HG02588 (cell line): ENCODE measurements around the gene POC5.
"Not testable (repeated sequence)": the region's sequence is repeated elsewhere in the genome, so short reads cannot be mapped to it uniquely, and the experiment has no call there.

Experiments used
- ATAC-seq: cut with Tn5 transposase; IDR thresholded peaks from one replicate; pipeline ENCODE4 v1.9.1; 2021; ENCODE audit warnings: mild to moderate bottlenecking, moderate library complexity; ENCODE audit not compliant: unreplicated experiment

Gene POC5

DNA sequence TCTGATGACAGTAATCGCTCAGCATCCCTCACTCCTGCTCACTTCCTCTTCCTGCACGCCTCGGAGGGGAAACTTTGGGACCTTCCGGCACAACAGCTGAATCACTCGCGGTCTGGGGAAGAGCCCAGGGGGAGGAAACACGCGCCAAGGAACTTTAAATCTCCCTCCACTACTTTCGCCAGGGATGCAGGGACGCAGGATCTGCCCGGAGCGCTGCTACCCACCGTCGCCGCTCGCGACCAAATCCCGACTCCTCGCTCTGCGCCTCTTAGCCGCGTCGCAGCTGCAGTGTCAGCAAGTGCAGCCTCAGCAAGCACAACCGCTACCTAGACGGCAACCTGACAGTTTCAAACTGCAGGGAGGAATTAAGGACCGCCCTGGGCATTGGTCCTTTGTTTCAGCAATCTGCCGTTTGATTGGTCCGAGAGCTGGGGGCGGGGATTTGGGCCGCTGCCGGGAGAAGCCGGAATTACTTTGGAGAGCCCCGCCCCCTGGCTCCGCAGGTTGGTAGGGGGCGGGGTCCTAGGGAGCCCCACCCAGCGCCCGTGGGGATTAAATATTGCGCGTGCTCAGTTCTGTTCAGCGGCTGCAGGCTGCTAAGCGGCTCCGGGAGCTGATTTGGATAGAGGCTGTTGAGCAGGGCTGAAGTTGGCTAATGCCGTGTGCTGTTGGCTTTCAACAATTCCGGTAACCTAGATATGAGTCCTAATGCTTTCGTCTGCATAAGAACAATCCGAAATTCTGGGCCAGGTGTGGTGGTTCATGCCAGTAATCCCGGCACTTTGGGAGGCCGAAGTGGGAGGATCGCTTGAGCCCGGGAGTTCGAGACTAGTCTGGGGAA lies at the start of gene POC5:
Gene POC5 (minus strand): TSS at position 356 of the 841 bp plus-strand sequence. CDS start 4,500 bp downstream, outside the sequence.
- peak; percentile 93 for ATAC-seq

- no peak for ATAC-seq
These were observed 40.9 kb upstream of the POC5 start for GRCh38 chr5:75758116-75758515.

GRCh38 chr5:75756981-75757380 lies 39.7 kb upstream of the POC5 start:
- no peak for ATAC-seq

DNA sequence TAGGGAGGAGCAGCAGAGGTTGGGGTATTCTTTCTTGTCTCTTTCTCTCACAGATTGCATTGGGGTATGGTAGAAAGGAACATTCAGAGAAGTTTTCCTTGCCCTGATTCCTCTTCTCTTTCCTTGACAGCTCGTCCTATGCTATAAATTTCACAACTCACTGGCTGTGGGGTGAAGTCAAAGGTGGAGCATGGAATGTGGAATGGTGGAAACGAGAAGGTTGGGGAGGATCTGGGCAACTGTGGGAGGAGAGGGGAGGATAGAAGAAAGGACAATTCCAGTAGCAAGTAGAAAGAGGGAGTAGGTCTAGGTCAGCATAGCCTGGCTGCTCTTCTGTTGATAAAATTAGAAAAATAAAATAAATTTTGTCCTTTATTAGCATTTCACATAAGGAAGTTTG lies 39.0 kb upstream of the POC5 start:
- ATAC-seq = no peak

DNA sequence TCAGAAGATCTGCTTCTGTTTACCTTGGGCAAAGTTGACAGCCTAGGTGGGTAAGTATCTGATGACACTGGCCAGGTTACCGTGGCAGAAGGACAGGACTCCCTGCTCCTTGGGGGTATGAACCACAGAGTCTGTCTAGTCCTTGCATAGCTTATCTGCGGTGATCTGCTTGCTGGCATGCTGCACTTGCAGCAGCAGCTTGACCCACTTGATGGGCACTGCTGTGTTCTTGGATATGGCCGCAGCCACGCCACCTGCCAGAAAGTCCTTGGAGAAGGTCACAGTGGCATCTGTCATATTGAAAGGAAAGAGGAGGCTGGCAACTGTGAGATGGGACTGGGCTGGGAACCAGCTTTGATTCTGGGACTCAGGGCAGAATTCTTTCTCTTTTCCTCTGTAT lies 35.9 kb upstream of the POC5 start:
- no peak for ATAC-seq

DNA sequence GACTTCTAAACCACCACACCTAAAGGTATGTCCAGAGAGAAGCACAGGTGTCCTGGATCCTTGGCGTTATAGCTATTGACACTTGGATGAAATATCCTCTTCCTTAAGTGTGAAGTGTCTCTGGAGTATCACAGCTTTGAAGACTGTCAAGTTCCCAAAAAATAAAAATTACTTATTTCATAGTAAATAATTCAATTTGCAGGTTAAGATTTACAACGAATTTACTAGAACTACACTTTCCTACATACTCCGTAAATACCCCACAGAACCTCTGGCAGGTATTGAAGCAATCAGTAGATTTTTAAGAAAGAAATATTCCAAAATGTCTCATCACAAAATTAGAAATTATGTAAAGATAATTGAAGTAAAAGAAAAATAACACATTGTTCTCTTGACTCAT lies 27.1 kb upstream of the POC5 start:
- no peak for ATAC-seq

DNA sequence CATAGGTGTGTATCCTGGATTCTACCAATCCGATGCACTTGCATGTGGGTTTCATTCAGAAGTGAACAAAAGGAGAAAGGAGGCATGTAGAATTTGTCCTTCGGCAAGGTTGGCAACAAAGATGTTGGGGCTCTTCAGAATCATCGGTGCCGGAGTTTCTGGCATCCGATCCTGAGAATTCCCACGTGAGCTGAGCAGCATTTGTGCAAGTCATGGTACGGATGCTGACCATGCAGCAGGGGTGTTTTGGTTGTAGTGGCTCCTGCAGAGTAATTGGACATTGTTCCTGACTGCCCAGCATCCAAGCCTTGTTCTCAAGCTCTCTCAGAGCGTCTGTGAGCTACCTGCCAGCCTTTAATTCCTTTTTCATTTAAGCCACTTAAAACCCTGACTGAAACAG lies 19.0 kb upstream of the POC5 start:
- ATAC-seq = no peak

GRCh38 chr5:75734913-75735789 lies 17.9 kb upstream of the POC5 start:
- no peak for ATAC-seq

GRCh38 chr5:75733767-75734166 lies 16.5 kb upstream of the POC5 start:
- ATAC-seq = no peak

GRCh38 chr5:75731515-75731914 lies 14.3 kb upstream of the POC5 start:
- ATAC-seq = not testable (repeated sequence)

DNA sequence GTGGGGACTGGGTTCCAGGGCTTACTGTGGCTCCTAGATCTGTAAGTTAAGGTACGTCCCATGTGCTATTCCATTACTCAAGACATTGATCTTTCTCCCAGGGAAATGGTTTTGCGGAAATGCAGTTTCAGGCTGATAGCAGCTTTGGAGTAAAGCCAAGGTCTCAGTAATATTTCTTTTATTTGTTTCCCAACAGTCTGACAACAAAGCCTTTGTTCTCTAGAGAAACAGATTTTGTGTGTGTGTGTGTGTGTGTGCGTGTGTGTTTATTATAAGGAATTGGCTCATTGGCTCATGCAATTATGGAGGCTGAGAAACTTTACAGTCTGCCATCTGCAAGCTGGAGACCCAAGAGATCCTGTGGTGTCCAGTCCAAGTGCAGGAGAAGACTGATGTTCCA lies 12.1 kb upstream of the POC5 start:
- no peak for ATAC-seq

DNA sequence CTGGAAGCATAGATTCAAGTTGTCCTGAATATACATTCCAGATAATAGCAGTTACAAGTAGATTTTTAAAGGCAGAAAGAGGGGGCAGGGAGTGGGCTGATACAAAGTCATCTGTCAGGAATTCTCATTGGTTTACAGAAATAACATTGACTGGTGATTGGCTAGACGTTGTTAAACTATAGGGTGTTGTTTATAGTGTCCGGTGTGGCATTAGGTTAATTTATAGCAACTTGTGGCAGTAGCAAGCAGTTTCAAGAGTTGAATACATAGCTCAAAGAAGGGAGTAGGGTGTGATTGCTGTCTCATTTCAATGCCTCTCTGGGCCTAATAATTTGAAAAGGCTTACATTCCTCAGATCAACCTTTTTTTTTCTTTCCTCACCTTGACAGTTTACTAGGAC lies 10.7 kb upstream of the POC5 start:
- ATAC-seq = no peak

GRCh38 chr5:75726224-75726623 lies 9.0 kb upstream of the POC5 start:
- not testable (repeated sequence) for ATAC-seq

DNA sequence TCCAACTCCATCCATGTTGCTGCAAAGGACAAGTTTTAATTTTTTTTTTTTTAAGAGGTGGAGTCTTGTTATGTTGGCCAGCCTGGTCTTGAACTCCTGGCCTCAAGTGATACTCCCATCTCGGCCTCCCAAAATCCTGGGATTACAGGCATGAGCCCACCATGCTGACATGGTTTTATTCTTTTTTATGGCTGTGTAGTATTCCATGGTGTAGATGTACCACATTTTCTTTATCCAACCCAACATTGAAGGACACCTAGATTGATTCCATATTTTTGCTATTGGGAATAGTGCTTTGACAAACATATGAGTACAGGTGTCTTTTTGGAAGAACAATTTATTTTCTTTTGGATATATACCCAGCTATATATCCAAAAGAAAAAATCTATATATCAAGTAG lies 6.1 kb upstream of the POC5 start:
- ATAC-seq = no peak

DNA sequence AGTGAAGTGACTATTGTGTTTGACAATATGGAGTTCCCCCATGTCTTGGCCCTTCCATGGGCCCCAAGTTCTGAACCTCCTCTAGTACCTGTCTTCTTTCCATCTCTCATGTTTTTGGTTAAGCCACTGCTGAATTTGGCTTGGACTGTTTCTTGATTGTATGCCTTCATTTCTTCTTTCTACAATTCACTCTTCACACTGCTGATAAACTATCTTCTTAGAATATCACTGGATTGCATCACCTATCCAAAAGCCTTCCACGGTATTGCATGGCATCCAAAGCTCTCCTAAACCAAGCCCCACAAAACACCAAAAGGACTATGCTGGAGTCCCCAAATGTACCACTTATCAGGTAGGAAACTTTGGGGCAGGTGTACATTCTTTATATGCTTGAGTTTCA lies 4.3 kb upstream of the POC5 start:
- ATAC-seq = no peak

DNA sequence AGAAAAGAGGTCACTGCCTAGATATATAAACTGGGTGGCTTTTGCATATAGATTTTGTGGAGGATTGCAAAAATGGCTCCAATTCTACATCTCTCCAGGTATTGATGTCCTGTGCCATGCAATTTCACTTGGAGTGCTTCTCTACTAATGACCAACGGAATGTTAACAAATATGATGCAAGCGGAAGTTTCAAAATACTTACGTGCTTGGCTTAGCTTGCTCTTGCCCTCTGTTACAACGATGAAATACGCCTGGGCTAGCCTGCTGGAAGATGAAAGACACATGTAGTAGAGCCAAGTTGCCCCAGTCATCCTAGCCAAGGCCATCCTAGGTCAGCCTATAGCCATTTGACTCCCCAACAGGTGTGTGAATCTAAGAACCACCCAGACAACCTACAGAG lies 3.6 kb upstream of the POC5 start:
- ATAC-seq = no peak

DNA sequence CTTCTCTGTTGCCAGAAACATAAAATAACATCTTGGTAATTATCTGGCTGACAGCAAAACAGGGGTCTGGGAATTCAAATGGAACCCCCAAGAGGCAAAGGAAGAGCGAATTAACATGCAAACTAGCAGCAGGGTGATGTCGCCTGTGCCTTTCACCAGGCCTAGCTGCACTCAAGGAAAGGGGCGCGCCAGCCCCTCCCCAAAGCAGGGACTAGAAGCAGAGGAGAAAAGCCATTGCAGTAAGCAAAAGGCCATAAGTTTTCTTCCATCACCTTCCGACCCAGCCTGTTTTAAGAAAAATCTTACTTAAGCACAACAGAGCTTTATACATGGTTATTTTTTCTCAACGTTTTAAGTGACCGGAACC lies 539 bp downstream of the POC5 start:
- peak; percentile 10 for ATAC-seq

- ATAC-seq = no peak
These were observed 5.1 kb downstream of the POC5 start for GRCh38 chr5:75712091-75712490.

- ATAC-seq = no peak
These were observed 6.1 kb downstream of the POC5 start for GRCh38 chr5:75711151-75711550.

- no peak for ATAC-seq
These were observed 6.6 kb downstream of the POC5 start for GRCh38 chr5:75710637-75711036.

- no peak for ATAC-seq
These were observed 9.2 kb downstream of the POC5 start for GRCh38 chr5:75707911-75708509.

DNA sequence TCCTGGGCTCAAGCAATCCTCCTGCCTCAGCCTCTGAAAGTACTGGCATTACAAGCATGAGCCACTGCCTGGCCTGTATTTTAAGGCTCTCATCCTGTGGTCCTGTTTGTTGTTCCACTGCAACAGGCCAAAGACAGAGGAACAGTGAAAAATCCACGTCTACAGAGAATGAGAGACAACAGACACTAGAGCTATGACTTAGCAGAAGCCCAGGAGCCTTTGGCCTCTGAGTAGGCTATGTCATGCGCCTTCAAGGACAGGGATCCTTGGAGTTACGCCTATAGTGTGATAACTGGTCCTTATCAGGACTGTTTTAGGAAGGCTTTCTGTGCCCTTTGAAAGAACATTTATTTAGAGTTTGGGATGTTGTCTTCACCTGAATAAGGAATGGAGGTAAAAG lies 10.5 kb downstream of the POC5 start:
- no peak for ATAC-seq
